K562 (cell line): ENCODE data around the gene TMEM88. TPM values are rescaled to one million over a fixed set of nuclear protein-coding genes. Genes with fewer than 3 reads are reported as not detected.

ENCODE experiments used
- BDP1 ChIP-seq: IDR thresholded peaks from 3 replicates; pipeline ENCODE4 v1.6.1; 2011; ENCODE audit not compliant: insufficient read length, insufficient read depth
- BRF1 ChIP-seq: IDR thresholded peaks from 3 replicates; pipeline ENCODE4 v1.6.1; 2011; ENCODE audit warnings: borderline replicate concordance, mild to moderate bottlenecking; ENCODE audit not compliant: insufficient read length; ENCODE audit errors: extremely low read depth
- CBFA2T3 ChIP-seq: fragments of 450-650 bp; IDR thresholded peaks from 2 replicates; pipeline ENCODE4 v1.6.1; 2017
- CBX2 ChIP-seq: fragments of 200-600 bp; sonication (generic); IDR thresholded peaks from one replicate; pipeline ENCODE4 v1.6.1; 2012; ENCODE audit warnings: mild to moderate bottlenecking, low read length, inconsistent platforms; ENCODE audit not compliant: insufficient read depth, poor library complexity, severe bottlenecking
- CREB3 ChIP-seq: fragments of 450-650 bp; conservative IDR thresholded peaks from 2 replicates; pipeline ENCODE4 v1.6.1; 2016; ENCODE audit warnings: missing genetic modification characterization, low read depth, mild to moderate bottlenecking, missing compliant biosample characterization, moderate library complexity
- ELF1 ChIP-seq: fragments of 200-800 bp; sonication (Bioruptor generic); IDR thresholded peaks from 2 replicates; pipeline ENCODE4 v1.6.1; 2016; ENCODE audit warnings: missing genetic modification characterization, missing compliant biosample characterization
- EP400 ChIP-seq: fragments of 450-650 bp; IDR thresholded peaks from 2 replicates; pipeline ENCODE4 v1.6.1; 2017; ENCODE audit warnings: antibody characterized with exemption, mild to moderate bottlenecking, moderate library complexity
- GATA2 ChIP-seq: sonication (generic); formaldehyde crosslinking; IDR thresholded peaks from 2 replicates; pipeline ENCODE4 v1.4.0; 2020; ENCODE audit warnings: mild to moderate bottlenecking, missing genetic modification reagents
- HINFP ChIP-seq: fragments of 450-650 bp; conservative IDR thresholded peaks from 2 replicates; pipeline ENCODE4 v1.6.1; 2016; ENCODE audit warnings: missing genetic modification characterization, low read depth, mild to moderate bottlenecking, control low read depth, missing compliant biosample characterization
- HMBOX1 ChIP-seq: sonication (generic); IDR thresholded peaks from 2 replicates; pipeline ENCODE4 v1.6.1; 2016
- JUN ChIP-seq, 2 experiments: sonication (generic) in 1 of 2; formaldehyde crosslinking in 1 of 2; IDR thresholded peaks; 2 replicates each; pipeline versions ENCODE4 v1.6.1 to v1.8.0; 2012 to 2022; ENCODE audit warnings: borderline replicate concordance in 2 of 2, mild to moderate bottlenecking in 2 of 2, improper control_type of control experiment in 1 of 2, low read depth in 1 of 2, low read length in 1 of 2, missing genetic modification reagents in 1 of 2
- L3MBTL2 ChIP-seq: fragments of 450-650 bp; IDR thresholded peaks from 2 replicates; pipeline ENCODE4 v1.6.1; 2016; ENCODE audit warnings: mild to moderate bottlenecking, moderate library complexity
- NCOR1 ChIP-seq: fragments of 450-650 bp; IDR thresholded peaks from 2 replicates; pipeline ENCODE4 v1.6.1; 2016; ENCODE audit warnings: mild to moderate bottlenecking, moderate library complexity
- NELFE ChIP-seq: IDR thresholded peaks from 2 replicates; pipeline ENCODE4 v1.6.1; 2011; ENCODE audit warnings: mild to moderate bottlenecking; ENCODE audit not compliant: insufficient read depth, insufficient read length
- NR4A1 ChIP-seq, 2 experiments: fragments of 250-450 bp in 1 of 2; fragments of 450-650 bp in 1 of 2; sonication (Bioruptor Pico) in 1 of 2; IDR thresholded peaks; 2 replicates each; pipeline versions ENCODE4 v1.4.0 to v1.6.1; 2016 to 2020; ENCODE audit warnings: mild to moderate bottlenecking in 2 of 2, missing compliant biosample characterization in 1 of 2, missing genetic modification characterization in 1 of 2, moderate library complexity in 1 of 2
- PCBP1 ChIP-seq: fragments of 200-400 bp; formaldehyde crosslinking; IDR thresholded peaks from 2 replicates; pipeline ENCODE4 v1.6.1; 2018; ENCODE audit warnings: mild to moderate bottlenecking, low read depth, low read length; ENCODE audit not compliant: poor library complexity, severe bottlenecking
- PHB ChIP-seq: fragments of 250-450 bp; sonication (Bioruptor Pico); IDR thresholded peaks from 2 replicates; pipeline ENCODE4 v1.5.0; 2021
- PYGO2 ChIP-seq: fragments of 450-650 bp; IDR thresholded peaks from 2 replicates; pipeline ENCODE4 v1.6.1; 2016; ENCODE audit warnings: mild to moderate bottlenecking, missing genetic modification characterization, moderate library complexity, missing compliant biosample characterization
- SREBF2 ChIP-seq: sonication (generic); formaldehyde crosslinking; IDR thresholded peaks from 2 replicates; pipeline ENCODE4 v1.4.0; 2020; ENCODE audit warnings: mild to moderate bottlenecking, missing genetic modification reagents
- SRSF9 ChIP-seq: fragments of 200-400 bp; formaldehyde crosslinking; IDR thresholded peaks from 2 replicates; pipeline ENCODE4 v1.6.1; 2017; ENCODE audit warnings: low read depth, low read length, borderline replicate concordance
- USF2 ChIP-seq: sonication (generic); formaldehyde crosslinking; IDR thresholded peaks from 2 replicates; pipeline ENCODE4 v1.5.0; 2020; ENCODE audit warnings: missing genetic modification reagents
- ZBED1 ChIP-seq: IDR thresholded peaks from 2 replicates; pipeline ENCODE4 v1.6.1; 2014
- ZNF165 ChIP-seq: fragments of 250-450 bp; sonication (Bioruptor Pico); IDR thresholded peaks from 2 replicates; pipeline ENCODE4 v1.4.0; 2020; ENCODE audit warnings: borderline replicate concordance
- ZNF445 ChIP-seq: fragments of 250-450 bp; sonication (Bioruptor Pico); IDR thresholded peaks from 2 replicates; pipeline ENCODE4 v1.4.0; 2020; ENCODE audit warnings: low read depth, mild to moderate bottlenecking, moderate library complexity
- polyA plus RNA-seq, 8 experiments: library from polyadenylated mRNA; depleted of rRNA in 4 of 8; stranded (reverse) in 5 of 8; unstranded in 3 of 8; fragments of >200 nt; fragmentation: Nextera tagmentation in 2 of 8; fragmentation: Illumina TruSeq in 1 of 8; extraction: Ambion mirVana in 2 of 8; extraction: Trizol in 1 of 8; gene quantifications; 2 replicates each; pipeline versions ENCODE4 v1.2.1 to v1.2.3, GENCODE V29; 2011 to 2014; ENCODE audit warnings: inconsistent platforms in 1 of 8, missing spikeins in 1 of 8
- total RNA-seq, 7 experiments: library from RNA; depleted of rRNA in 6 of 7; stranded (reverse); fragments of >200 nt in 6 of 7; fragmentation: Illumina TruSeq in 2 of 7; extraction: Trizol in 2 of 7; gene quantifications; 2 replicates each; pipeline versions ENCODE4 v1.2.1 to v1.2.3, GENCODE V29; 2011 to 2021; ENCODE audit warnings: low replicate concordance in 1 of 7

The TMEM88 gene
- total and polyA plus RNA-seq, 9 of the 15 experiments (the other 6 are each of a cell fraction or from before 2014, with no cell fraction given): 0.10 to 1.4 (median 0.36) TPM; not detected in 3

GRCh38 chr17:7857713-7858521 is 3.1 kb downstream of the TMEM88 start, which contains the start of gene CYB5D1 (continued):
- TF ChIP-seq CBX2 (no peak), PHB (no peak), USF2 (CRISPR knock-in tag) (peak; percentile 71), EP400 (peak; percentile 88), CBFA2T3 (no peak), SREBF2 (CRISPR knock-in tag) (no peak), NR4A1 (CRISPR knock-in tag; IDR thresholded peaks at IDR 0.05) (no peak), NR4A1 (tag; IDR thresholded peaks at IDR 0.05) (no peak), ELF1 (tag) (peak; percentile 49; the same call in 1 of the 2 replicates), BRF1 (no peak), HINFP (tag) (peak; percentile 59), SRSF9 (no peak), NCOR1 (no peak), GATA2 (CRISPR knock-in tag) (peak; percentile 89), ZNF165 (CRISPR knock-in tag) (no peak), L3MBTL2 (peak; percentile 58; the same call in 1 of the 2 replicates), ZBED1 (no peak), BDP1 (no peak), JUN (IDR thresholded peaks at IDR 0.05; ENCODE audit: borderline replicate concordance, low read depth, low read length) (no peak), JUN (CRISPR knock-in tag; IDR thresholded peaks at IDR 0.05; ENCODE audit: borderline replicate concordance) (peak; percentile 57; the same call in 1 of the 2 replicates), ZNF445 (no peak), PCBP1 (no peak), PYGO2 (tag) (no peak), CREB3 (tag) (no peak), NELFE (no peak), HMBOX1 (no peak)
